HL-60 (cell line): Measurements from ENCODE around the gene SGK1.

Experiments used
- DNase-seq, 2 experiments: peaks; one replicate each; pipeline ENCODE4 v3.0.0-alpha.2; 2010 to 2020; ENCODE audit warnings: low read depth in 1 of 2, low spot score in 1 of 2
- H3K27ac ChIP-seq: fragments of 250-450 bp; sonication (Bioruptor Pico); replicated peaks from 2 replicates; pipeline ENCODE4 v1.5.1; 2020; ENCODE audit warnings: mild to moderate bottlenecking, moderate library complexity
- H3K27me3 ChIP-seq: fragments of 250-450 bp; sonication (Bioruptor Pico); 2 replicates; pipeline ENCODE4 v1.5.1; 2021; ENCODE audit warnings: mild to moderate bottlenecking, moderate library complexity; ENCODE audit not compliant: insufficient read depth, poor library complexity, severe bottlenecking
- H3K4me3 ChIP-seq: replicated peaks from 2 replicates; pipeline ENCODE4 v1.5.1; 2011; ENCODE audit warnings: mild to moderate bottlenecking, control low read depth, low read length; ENCODE audit not compliant: insufficient read depth
- CTCF ChIP-seq: IDR thresholded peaks from one replicate; pipeline ENCODE4 v1.5.1; 2011; ENCODE audit warnings: low read length, control low read depth, inconsistent platforms; ENCODE audit not compliant: insufficient read depth
- GABPA ChIP-seq: IDR thresholded peaks from 2 replicates; pipeline ENCODE4 v1.6.1; 2012; ENCODE audit warnings: low read depth
- POLR2AphosphoS5 ChIP-seq: IDR thresholded peaks from 2 replicates; pipeline ENCODE4 v1.6.1; 2012; ENCODE audit warnings: low read depth
- SPI1 ChIP-seq: IDR thresholded peaks from 2 replicates; pipeline ENCODE4 v1.6.1; 2012; ENCODE audit warnings: low read depth, mild to moderate bottlenecking, borderline replicate concordance
- TF ChIP-seq, protein P1 (sequence below): IDR thresholded peaks from 2 replicates; pipeline ENCODE4 v1.6.1; 2012; ENCODE audit warnings: low read depth; ENCODE audit not compliant: insufficient replicate concordance

The SGK1 gene

GRCh38 chr6:134122775-134123174, 195.1 kb downstream of the SGK1 start:
- TF ChIP-seq, protein P1, sequence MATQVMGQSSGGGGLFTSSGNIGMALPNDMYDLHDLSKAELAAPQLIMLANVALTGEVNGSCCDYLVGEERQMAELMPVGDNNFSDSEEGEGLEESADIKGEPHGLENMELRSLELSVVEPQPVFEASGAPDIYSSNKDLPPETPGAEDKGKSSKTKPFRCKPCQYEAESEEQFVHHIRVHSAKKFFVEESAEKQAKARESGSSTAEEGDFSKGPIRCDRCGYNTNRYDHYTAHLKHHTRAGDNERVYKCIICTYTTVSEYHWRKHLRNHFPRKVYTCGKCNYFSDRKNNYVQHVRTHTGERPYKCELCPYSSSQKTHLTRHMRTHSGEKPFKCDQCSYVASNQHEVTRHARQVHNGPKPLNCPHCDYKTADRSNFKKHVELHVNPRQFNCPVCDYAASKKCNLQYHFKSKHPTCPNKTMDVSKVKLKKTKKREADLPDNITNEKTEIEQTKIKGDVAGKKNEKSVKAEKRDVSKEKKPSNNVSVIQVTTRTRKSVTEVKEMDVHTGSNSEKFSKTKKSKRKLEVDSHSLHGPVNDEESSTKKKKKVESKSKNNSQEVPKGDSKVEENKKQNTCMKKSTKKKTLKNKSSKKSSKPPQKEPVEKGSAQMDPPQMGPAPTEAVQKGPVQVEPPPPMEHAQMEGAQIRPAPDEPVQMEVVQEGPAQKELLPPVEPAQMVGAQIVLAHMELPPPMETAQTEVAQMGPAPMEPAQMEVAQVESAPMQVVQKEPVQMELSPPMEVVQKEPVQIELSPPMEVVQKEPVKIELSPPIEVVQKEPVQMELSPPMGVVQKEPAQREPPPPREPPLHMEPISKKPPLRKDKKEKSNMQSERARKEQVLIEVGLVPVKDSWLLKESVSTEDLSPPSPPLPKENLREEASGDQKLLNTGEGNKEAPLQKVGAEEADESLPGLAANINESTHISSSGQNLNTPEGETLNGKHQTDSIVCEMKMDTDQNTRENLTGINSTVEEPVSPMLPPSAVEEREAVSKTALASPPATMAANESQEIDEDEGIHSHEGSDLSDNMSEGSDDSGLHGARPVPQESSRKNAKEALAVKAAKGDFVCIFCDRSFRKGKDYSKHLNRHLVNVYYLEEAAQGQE = no peak
- TF ChIP-seq POLR2AphosphoS5 (no peak), CTCF (no peak), GABPA (no peak), SPI1 (no peak)
- DNase-seq = no peak
- peaks cover 2% of the 10 kb centered on the region for H3K27me3 ChIP-seq
- no peak overlapping the region for H3K27ac ChIP-seq
- no peak overlapping the region for H3K4me3 ChIP-seq

DNA sequence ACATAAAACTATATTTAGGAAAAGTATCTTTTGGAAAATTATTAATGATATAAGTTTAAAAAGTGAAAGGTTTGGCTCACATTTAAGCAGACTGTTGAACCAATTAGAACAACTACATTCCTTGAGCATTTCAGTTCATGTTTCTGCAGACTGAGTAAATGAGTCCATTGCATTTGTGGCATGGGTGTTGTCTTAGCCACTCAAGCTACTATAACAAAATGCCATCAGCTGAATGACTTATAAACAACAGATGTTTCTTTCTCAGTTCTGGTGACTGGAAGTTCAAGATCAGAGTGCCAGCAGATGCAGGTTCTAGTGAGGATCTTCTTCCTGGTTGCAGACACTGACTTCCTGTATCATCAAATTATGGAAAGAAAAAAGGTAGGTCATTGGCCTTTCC, 198.4 kb downstream of the SGK1 start:
- Histone ChIP-seq H3K27me3 (peaks cover 2% of the 10 kb centered on the region), H3K4me3 (no peak overlapping the region), H3K27ac (no peak overlapping the region)
- no peak for DNase-seq
- no peak for TF ChIP-seq CTCF
- no peak for TF ChIP-seq POLR2AphosphoS5
- TF ChIP-seq, protein P1 = no peak
- no peak for TF ChIP-seq GABPA
- no peak for TF ChIP-seq SPI1
